Neural cell (in vitro differentiated cells): ENCODE results near the gene IDH3G. TPM values are rescaled to one million over a fixed set of nuclear protein-coding genes. Genes with fewer than 3 reads are reported as not detected.

Experiments
- H2AFZ ChIP-seq: fragments of 200-600, 300-800 bp; sonication (generic), shearing (Covaris generic); 2 replicates; pipeline ENCODE4 v1.6.0; 2014; ENCODE audit warnings: low read depth, mild to moderate bottlenecking, antibody characterized with exemption, low read length, moderate library complexity
- H3F3A ChIP-seq: fragments of 200-600 bp; shearing (Covaris generic); 2 replicates; pipeline ENCODE4 v1.6.1; 2016; ENCODE audit warnings: mild to moderate bottlenecking, moderate library complexity, mixed read lengths, antibody characterized with exemption, low read length; ENCODE audit not compliant: insufficient read depth, poor library complexity, severe bottlenecking
- H3K27ac ChIP-seq: fragments of 200-600, 300-800 bp; sonication (generic), shearing (Covaris generic); 2 replicates; pipeline ENCODE4 v1.5.1; 2014; ENCODE audit warnings: mild to moderate bottlenecking, low read length, moderate library complexity
- H3K27me3 ChIP-seq: fragments of 300-800, 200-600 bp; sonication (generic), shearing (Covaris generic); 2 replicates; pipeline ENCODE4 v1.6.0; 2014; ENCODE audit warnings: mild to moderate bottlenecking, low read depth, low read length, moderate library complexity; ENCODE audit not compliant: insufficient read depth
- H3K36me3 ChIP-seq: fragments of 300-800, 200-600 bp; sonication (generic), shearing (Covaris generic); 2 replicates; pipeline ENCODE4 v1.5.1; 2014; ENCODE audit warnings: mild to moderate bottlenecking, antibody characterized with exemption, low read length, moderate library complexity; ENCODE audit not compliant: insufficient read depth
- H3K4me2 ChIP-seq: fragments of 300-800, 200-600 bp; sonication (generic), shearing (Covaris generic); 2 replicates; pipeline ENCODE4 v1.6.0; 2014; ENCODE audit warnings: mild to moderate bottlenecking, low read length
- H3K4me3 ChIP-seq: fragments of 300-800, 200-600 bp; sonication (generic), shearing (Covaris generic); 2 replicates; pipeline ENCODE4 v1.5.1; 2014; ENCODE audit warnings: mild to moderate bottlenecking, low read length, moderate library complexity
- H3K79me2 ChIP-seq: fragments of 200-600 bp; shearing (Covaris generic); replicated peaks from 2 replicates; pipeline ENCODE4 v1.6.0; 2014; ENCODE audit warnings: mild to moderate bottlenecking, low read length, moderate library complexity; ENCODE audit not compliant: insufficient read depth
- H3K9ac ChIP-seq: fragments of 300-800, 200-600 bp; sonication (generic), shearing (Covaris generic); 2 replicates; pipeline ENCODE4 v1.6.1; 2016; ENCODE audit warnings: mild to moderate bottlenecking, low read length, mixed read lengths
- H3K9me2 ChIP-seq: fragments of 200-600 bp; shearing (Covaris generic); 2 replicates; pipeline ENCODE4 v1.6.1; 2016; ENCODE audit warnings: mild to moderate bottlenecking, low read length, mixed read lengths; ENCODE audit not compliant: insufficient read depth
- H3K9me3 ChIP-seq: fragments of 200-600, 300-800 bp; sonication (generic), shearing (Covaris generic); 2 replicates; pipeline ENCODE4 v1.6.1; 2016; ENCODE audit warnings: mild to moderate bottlenecking, mixed run types, low read length, moderate library complexity, mixed read lengths
- H4K20me1 ChIP-seq: fragments of 200-600 bp; shearing (Covaris generic); 2 replicates; pipeline ENCODE4 v1.6.1; 2016; ENCODE audit warnings: mild to moderate bottlenecking, mixed run types; ENCODE audit not compliant: insufficient read depth
- EP300 ChIP-seq: fragments of 450-650 bp; conservative IDR thresholded peaks from 2 replicates; pipeline ENCODE4 v1.6.1; 2014; ENCODE audit warnings: antibody characterized with exemption, mild to moderate bottlenecking, moderate library complexity; ENCODE audit not compliant: poor library complexity, severe bottlenecking
- EZH2 ChIP-seq: fragments of 200-600, 300-800 bp; shearing (Covaris generic), sonication (generic); IDR thresholded peaks from 2 replicates; pipeline ENCODE4 v1.6.1; 2014; ENCODE audit warnings: antibody characterized with exemption, low read length, borderline replicate concordance, mild to moderate bottlenecking; ENCODE audit not compliant: insufficient read depth, poor library complexity, severe bottlenecking
- MXI1 ChIP-seq: fragments of 450-650 bp; conservative IDR thresholded peaks from 2 replicates; pipeline ENCODE4 v1.6.1; 2014; ENCODE audit warnings: antibody characterized with exemption, mild to moderate bottlenecking; ENCODE audit not compliant: poor library complexity, severe bottlenecking
- POLR2AphosphoS5 ChIP-seq: IDR thresholded peaks from 2 replicates; pipeline ENCODE4 v1.6.1; 2012
- RAD21 ChIP-seq: fragments of 450-650 bp; conservative IDR thresholded peaks from 2 replicates; pipeline ENCODE4 v1.6.1; 2014; ENCODE audit warnings: antibody characterized with exemption, mild to moderate bottlenecking, moderate library complexity
- SMC3 ChIP-seq: fragments of 450-650 bp; conservative IDR thresholded peaks from 2 replicates; pipeline ENCODE4 v1.6.1; 2014; ENCODE audit warnings: antibody characterized with exemption, mild to moderate bottlenecking, moderate library complexity; ENCODE audit not compliant: poor library complexity
- TAF1 ChIP-seq: IDR thresholded peaks from 2 replicates; pipeline ENCODE4 v1.6.1; 2012; ENCODE audit warnings: low read depth
- polyA plus RNA-seq: library from polyadenylated mRNA; depleted of rRNA; stranded (reverse); fragments of >200 nt; gene quantifications from 2 replicates; pipeline ENCODE4 v1.2.3, GENCODE V29; 2014
- TF ChIP-seq, protein P1 (sequence below): fragments of 450-650 bp; IDR thresholded peaks from 2 replicates; pipeline ENCODE4 v1.5.1; 2014; ENCODE audit warnings: antibody characterized with exemption, mild to moderate bottlenecking, moderate library complexity; ENCODE audit not compliant: poor library complexity, severe bottlenecking
- TF ChIP-seq, protein P2 (sequence below): IDR thresholded peaks from 2 replicates; pipeline ENCODE4 v1.6.1; 2012; ENCODE audit warnings: borderline replicate concordance

IDH3G gene
- polyA plus RNA-seq, 1 donor from 2014 or later, result 64.7 TPM

DNA sequence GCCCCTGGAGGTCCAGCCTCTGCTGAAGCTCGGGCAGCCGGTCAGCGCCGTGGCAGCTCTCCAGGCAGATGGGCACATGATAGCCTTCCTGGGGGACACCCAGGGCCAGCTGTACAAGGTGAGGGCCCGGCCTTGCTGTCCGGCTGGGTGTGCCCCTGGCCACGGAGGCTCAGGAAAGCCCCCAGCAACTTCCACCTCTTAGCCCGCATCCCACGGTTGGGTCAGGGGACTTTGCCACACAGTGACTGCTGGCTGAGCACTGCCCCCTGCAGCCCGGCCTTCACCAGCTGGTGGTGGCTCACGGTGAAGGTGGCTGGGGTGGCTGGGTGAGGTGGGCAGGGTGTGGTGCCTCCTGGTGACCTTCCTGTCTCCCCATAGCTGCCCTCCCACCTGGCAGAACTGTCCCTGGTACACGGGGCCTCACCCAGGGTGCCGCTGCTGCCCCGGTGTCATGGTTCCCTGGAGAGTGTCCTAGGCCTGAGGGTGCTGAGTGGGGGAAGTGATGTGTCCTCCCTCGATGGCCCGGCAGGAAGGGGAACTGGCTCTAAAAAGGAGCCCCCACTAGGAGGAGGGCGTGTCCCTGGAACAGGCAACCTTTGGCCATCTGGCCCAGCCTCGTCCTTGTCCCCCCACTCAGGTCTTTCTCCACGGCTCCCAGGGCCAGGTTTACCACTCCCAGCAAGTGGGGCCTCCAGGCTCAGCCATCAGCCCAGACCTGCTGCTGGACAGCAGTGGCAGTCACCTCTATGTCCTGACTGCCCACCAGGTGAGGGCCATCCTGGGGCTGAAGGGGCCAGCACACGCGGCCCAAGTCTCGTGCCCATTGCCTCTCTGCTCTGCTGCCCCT is 25.6 kb downstream of the IDH3G start:
- Histone ChIP-seq H3K4me3 (no peak overlapping the region), H3K36me3 (no peaks in the 10 kb centered on the region), H4K20me1 (no peaks in the 10 kb centered on the region), H3K9ac (no peak overlapping the region), H3K79me2 (no peaks in the 10 kb centered on the region), H3K4me2 (no peak overlapping the region), H3K9me3 (no peaks in the 10 kb centered on the region), H3K27ac (no peak overlapping the region), H3K27me3 (no peaks in the 10 kb centered on the region), H2AFZ (no peak overlapping the region), H3F3A (no peaks in the 10 kb centered on the region), H3K9me2 (no peaks in the 10 kb centered on the region)
- TF ChIP-seq TAF1 (no peak), EZH2 (no peak), SMC3 (no peak), RAD21 (no peak), POLR2AphosphoS5 (no peak), MXI1 (no peak), EP300 (no peak)
- TF ChIP-seq, protein P1, sequence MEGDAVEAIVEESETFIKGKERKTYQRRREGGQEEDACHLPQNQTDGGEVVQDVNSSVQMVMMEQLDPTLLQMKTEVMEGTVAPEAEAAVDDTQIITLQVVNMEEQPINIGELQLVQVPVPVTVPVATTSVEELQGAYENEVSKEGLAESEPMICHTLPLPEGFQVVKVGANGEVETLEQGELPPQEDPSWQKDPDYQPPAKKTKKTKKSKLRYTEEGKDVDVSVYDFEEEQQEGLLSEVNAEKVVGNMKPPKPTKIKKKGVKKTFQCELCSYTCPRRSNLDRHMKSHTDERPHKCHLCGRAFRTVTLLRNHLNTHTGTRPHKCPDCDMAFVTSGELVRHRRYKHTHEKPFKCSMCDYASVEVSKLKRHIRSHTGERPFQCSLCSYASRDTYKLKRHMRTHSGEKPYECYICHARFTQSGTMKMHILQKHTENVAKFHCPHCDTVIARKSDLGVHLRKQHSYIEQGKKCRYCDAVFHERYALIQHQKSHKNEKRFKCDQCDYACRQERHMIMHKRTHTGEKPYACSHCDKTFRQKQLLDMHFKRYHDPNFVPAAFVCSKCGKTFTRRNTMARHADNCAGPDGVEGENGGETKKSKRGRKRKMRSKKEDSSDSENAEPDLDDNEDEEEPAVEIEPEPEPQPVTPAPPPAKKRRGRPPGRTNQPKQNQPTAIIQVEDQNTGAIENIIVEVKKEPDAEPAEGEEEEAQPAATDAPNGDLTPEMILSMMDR, result no peak
- TF ChIP-seq, protein P2, sequence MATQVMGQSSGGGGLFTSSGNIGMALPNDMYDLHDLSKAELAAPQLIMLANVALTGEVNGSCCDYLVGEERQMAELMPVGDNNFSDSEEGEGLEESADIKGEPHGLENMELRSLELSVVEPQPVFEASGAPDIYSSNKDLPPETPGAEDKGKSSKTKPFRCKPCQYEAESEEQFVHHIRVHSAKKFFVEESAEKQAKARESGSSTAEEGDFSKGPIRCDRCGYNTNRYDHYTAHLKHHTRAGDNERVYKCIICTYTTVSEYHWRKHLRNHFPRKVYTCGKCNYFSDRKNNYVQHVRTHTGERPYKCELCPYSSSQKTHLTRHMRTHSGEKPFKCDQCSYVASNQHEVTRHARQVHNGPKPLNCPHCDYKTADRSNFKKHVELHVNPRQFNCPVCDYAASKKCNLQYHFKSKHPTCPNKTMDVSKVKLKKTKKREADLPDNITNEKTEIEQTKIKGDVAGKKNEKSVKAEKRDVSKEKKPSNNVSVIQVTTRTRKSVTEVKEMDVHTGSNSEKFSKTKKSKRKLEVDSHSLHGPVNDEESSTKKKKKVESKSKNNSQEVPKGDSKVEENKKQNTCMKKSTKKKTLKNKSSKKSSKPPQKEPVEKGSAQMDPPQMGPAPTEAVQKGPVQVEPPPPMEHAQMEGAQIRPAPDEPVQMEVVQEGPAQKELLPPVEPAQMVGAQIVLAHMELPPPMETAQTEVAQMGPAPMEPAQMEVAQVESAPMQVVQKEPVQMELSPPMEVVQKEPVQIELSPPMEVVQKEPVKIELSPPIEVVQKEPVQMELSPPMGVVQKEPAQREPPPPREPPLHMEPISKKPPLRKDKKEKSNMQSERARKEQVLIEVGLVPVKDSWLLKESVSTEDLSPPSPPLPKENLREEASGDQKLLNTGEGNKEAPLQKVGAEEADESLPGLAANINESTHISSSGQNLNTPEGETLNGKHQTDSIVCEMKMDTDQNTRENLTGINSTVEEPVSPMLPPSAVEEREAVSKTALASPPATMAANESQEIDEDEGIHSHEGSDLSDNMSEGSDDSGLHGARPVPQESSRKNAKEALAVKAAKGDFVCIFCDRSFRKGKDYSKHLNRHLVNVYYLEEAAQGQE, result no peak

DNA sequence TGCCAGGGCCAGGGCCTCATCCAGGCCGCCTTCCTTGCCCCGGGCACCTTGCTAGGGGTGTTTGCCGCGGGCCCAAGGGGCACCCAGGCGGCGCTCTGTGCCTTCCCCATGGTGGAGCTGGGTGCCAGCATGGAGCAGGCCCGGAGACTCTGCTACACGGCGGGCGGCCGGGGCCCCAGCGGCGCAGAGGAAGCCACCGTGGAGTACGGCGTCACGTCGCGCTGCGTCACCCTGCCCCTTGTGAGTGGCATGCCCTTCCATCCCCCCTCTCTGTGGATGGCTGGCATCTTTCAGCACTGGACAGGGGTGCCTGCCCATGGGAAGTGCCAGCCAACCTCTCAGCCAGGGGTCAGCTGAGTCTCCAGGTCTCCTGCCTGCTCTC is 26.5 kb downstream of the IDH3G start:
- no peak overlapping the region for H3K4me2 ChIP-seq
- H3K79me2 ChIP-seq, result no peaks in the 10 kb centered on the region
- no peaks in the 10 kb centered on the region for H3K9me2 ChIP-seq
- H3F3A ChIP-seq, result no peaks in the 10 kb centered on the region
- H4K20me1 ChIP-seq, result no peaks in the 10 kb centered on the region
- TF ChIP-seq TAF1 (no peak), EZH2 (no peak), RAD21 (no peak), POLR2AphosphoS5 (no peak), MXI1 (no peak), EP300 (no peak), SMC3 (no peak)
- TF ChIP-seq, protein P2, result no peak
- TF ChIP-seq, protein P1, result no peak
- no peaks in the 10 kb centered on the region for H3K36me3 ChIP-seq
- H3K27ac ChIP-seq, result no peak overlapping the region
- H2AFZ ChIP-seq, result no peak overlapping the region
- H3K9me3 ChIP-seq, result no peaks in the 10 kb centered on the region
- H3K9ac ChIP-seq, result no peak overlapping the region
- no peaks in the 10 kb centered on the region for H3K27me3 ChIP-seq
- H3K4me3 ChIP-seq, result no peak overlapping the region
